Peyer's patch (tissue), 4 donors: Measurements from ENCODE around the gene CYP8B1.

Experiments used
- POLR2A ChIP-seq, 2 donors: fragments of 450-650 bp; IDR thresholded peaks; one replicate each; pipeline ENCODE4 v1.5.1; 2017; ENCODE audit warnings: antibody characterized with exemption in 2 of 2, mild to moderate bottlenecking in 2 of 2, moderate library complexity in 2 of 2
- TF ChIP-seq, protein P1 (sequence below), 6 experiments: fragments of 450-650 bp in 4 of 6; fragments of 200-600 bp in 2 of 6; sonication (generic) in 1 of 6; IDR thresholded peaks; one replicate each; pipeline ENCODE4 v1.5.1; 2017 to 2019; ENCODE audit warnings: antibody characterized with exemption in 6 of 6, mild to moderate bottlenecking in 3 of 6, moderate library complexity in 1 of 6

DNA sequence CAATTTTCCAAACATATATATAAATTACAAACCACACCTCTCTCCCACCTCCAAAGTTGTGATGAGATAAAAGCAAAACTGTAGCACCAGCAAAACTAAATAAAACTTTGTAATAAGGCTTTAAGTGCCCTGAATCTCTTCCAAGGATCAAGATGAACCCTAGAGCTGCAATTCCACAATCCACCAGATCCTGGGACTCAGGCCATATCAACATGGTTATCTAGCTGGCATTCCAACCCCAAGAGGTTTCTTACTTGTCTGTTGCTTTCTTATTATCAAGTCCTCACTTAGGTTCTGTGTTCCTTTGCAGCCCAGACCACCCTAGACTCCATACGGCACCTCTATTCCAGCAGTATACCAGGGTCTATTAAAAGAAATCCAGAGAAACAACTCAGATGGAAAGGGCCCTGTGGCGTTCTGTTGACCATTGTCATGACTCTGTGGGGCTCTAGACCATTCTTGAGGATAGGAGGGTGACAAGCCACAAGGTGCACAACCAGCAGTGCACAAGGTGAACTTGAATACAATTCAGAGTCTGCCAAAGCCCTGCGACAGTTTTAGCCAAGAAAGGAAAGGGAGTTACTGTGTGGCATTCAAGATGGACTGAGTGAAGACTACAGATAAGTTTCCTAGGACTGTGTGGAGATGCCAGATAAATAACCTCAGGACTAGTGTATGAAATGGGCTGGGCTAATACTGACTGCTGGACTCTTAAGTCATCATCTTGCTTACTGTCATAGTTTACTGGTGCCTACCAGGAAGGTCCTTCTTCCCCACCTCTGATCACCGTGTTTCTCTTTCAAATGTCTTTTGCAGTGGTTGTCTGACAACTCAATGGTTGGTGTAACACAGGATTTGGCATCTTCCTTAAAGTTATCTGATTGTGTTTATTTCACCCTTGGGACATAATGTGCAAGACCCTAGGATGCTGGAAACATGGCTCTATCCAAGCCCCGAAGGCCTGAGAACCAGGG, 39.2 kb downstream of the CYP8B1 start:
- TF ChIP-seq, protein P1, sequence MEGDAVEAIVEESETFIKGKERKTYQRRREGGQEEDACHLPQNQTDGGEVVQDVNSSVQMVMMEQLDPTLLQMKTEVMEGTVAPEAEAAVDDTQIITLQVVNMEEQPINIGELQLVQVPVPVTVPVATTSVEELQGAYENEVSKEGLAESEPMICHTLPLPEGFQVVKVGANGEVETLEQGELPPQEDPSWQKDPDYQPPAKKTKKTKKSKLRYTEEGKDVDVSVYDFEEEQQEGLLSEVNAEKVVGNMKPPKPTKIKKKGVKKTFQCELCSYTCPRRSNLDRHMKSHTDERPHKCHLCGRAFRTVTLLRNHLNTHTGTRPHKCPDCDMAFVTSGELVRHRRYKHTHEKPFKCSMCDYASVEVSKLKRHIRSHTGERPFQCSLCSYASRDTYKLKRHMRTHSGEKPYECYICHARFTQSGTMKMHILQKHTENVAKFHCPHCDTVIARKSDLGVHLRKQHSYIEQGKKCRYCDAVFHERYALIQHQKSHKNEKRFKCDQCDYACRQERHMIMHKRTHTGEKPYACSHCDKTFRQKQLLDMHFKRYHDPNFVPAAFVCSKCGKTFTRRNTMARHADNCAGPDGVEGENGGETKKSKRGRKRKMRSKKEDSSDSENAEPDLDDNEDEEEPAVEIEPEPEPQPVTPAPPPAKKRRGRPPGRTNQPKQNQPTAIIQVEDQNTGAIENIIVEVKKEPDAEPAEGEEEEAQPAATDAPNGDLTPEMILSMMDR (IDR thresholded peaks at IDR 0.05) = no peak
- TF ChIP-seq POLR2A (IDR thresholded peaks at IDR 0.05) = no peak
